ENCODE measurements around the gene AGAP1. TPM values are rescaled to one million over a fixed set of nuclear protein-coding genes. Genes with fewer than 3 reads are reported as not detected.

Gene AGAP1
- total RNA-seq, 1 experiment from 2014 or later: 25.8 TPM

- H2BK20ac ChIP-seq (ENCODE audit: low read depth, low read length, poor library complexity, severe bottlenecking): no peak overlapping the region
- no peak overlapping the region for H3K56ac ChIP-seq (ENCODE audit: insufficient read length, low read depth, low read length)
- H2AFZ ChIP-seq (ENCODE audit: low read length): no peak overlapping the region
- H3K4me1 ChIP-seq (ENCODE audit: insufficient read depth, low read length): no peaks in the 10 kb centered on the region
- no peak overlapping the region for H3K23ac ChIP-seq (ENCODE audit: insufficient read length, low read depth, low read length)
- Mint-ChIP-seq H3K4me3 (no peak overlapping the region), H3K36me3 (ENCODE audit: insufficient read depth in 1 of 3, low read depth in 3 of 3) (peaks cover 10 to 32% (median 21%) of the 10 kb centered on the region in 3 experiments; a peak in 5 of 7 replicates), H3K27ac (no peak overlapping the region), H3K27me3 (ENCODE audit: low read depth) (no peaks in the 10 kb centered on the region; the same call in 1 of the 2 replicates), H3K4me1 (peaks cover 2 to 10% of the 10 kb centered on the region in 2 experiments; a peak in 2 of 4 replicates), H3K9me3 (no peaks in the 10 kb centered on the region)
- H3K18ac ChIP-seq (ENCODE audit: insufficient read length, low read depth, low read length): no peak overlapping the region
- no peak overlapping the region for H3T11ph ChIP-seq (ENCODE audit: low read length)
- no peak overlapping the region for H2BK15ac ChIP-seq (ENCODE audit: low read depth, low read length)
- H3K27me3 ChIP-seq (ENCODE audit: insufficient read depth, low read length): no peaks in the 10 kb centered on the region
- H3K14ac ChIP-seq (ENCODE audit: insufficient read depth, low read length): no peak overlapping the region
- no peak overlapping the region for H3K27ac ChIP-seq (ENCODE audit: insufficient read length, low read depth, low read length)
- H3K79me1 ChIP-seq (ENCODE audit: insufficient read depth, low read depth, low read length, poor library complexity, severe bottlenecking): no peaks in the 10 kb centered on the region
- H3K23me2 ChIP-seq (ENCODE audit: insufficient read length, low read depth, low read length, poor library complexity, severe bottlenecking): no peaks in the 10 kb centered on the region
- DNase-seq: no peak
- no peak overlapping the region for H4K91ac ChIP-seq (ENCODE audit: insufficient read length, low read depth, low read length)
- H2BK120ac ChIP-seq (ENCODE audit: low read depth, low read length, poor library complexity, severe bottlenecking): no peak overlapping the region
- H4K5ac ChIP-seq (ENCODE audit: insufficient read length, low read depth, low read length): no peak overlapping the region
- H3K9me3 ChIP-seq (ENCODE audit: control insufficient read depth, low read depth, low read length): no peaks in the 10 kb centered on the region
- no peak overlapping the region for H3K4ac ChIP-seq (ENCODE audit: low read depth, low read length)
- no peak overlapping the region for H3K9ac ChIP-seq (ENCODE audit: extremely low read depth, insufficient read length, low read length)
- no peaks in the 10 kb centered on the region for H4K20me1 ChIP-seq (ENCODE audit: control insufficient read depth, insufficient read depth, insufficient read length)
- no peak overlapping the region for H2BK12ac ChIP-seq (ENCODE audit: insufficient read length, low read depth, low read length)
- H2AK5ac ChIP-seq (ENCODE audit: insufficient read length, low read length): no peak overlapping the region
- H4K8ac ChIP-seq (replicated peaks; ENCODE audit: insufficient read length, low read depth, low read length): no peak overlapping the region
- H3K79me2 ChIP-seq (ENCODE audit: insufficient read depth, low read length): no peaks in the 10 kb centered on the region
- WGBS (ENCODE audit: extremely low coverage, insufficient read length, low lambda C conversion rate): no CpG with 5 or more reads among the region's 6 CpGs
- H2BK5ac ChIP-seq (ENCODE audit: insufficient read length, low read length): no peak overlapping the region
- TF ChIP-seq CTCF (conservative IDR thresholded peaks at IDR 0.05): no peak
- no peak overlapping the region for H3K4me2 ChIP-seq (ENCODE audit: insufficient read depth, insufficient read length, low read length)
Observed at GRCh38 chr2:235723371-235723770, 229.5 kb downstream of the AGAP1 start.

All from H9 (cell line).